KOPT-K1 (cell line): Measurements from ENCODE around the gene ADAMTS16.
"Not testable (repeated sequence)": the region's sequence is repeated elsewhere in the genome, so short reads cannot be mapped to it uniquely, and the experiment has no call there.

Source experiments
- H3K27ac ChIP-seq: fragments of 200-600 bp; sonication (generic); 2 replicates; pipeline ENCODE4 v1.5.1; 2016; ENCODE audit warnings: antibody characterized with exemption, mild to moderate bottlenecking, low read depth, low read length; ENCODE audit not compliant: poor library complexity, severe bottlenecking
- H3K36me3 ChIP-seq: fragments of 200-600 bp; sonication (generic); 2 replicates; pipeline ENCODE4 v1.5.1; 2017; ENCODE audit warnings: antibody characterized with exemption, mild to moderate bottlenecking, low read length, moderate library complexity; ENCODE audit not compliant: insufficient read depth
- H3K9me3 ChIP-seq: fragments of 200-600 bp; sonication (generic); 2 replicates; pipeline ENCODE4 v1.5.1; 2017; ENCODE audit warnings: antibody characterized with exemption, low read length, mild to moderate bottlenecking; ENCODE audit not compliant: insufficient read depth, poor library complexity, severe bottlenecking

Gene ADAMTS16

DNA sequence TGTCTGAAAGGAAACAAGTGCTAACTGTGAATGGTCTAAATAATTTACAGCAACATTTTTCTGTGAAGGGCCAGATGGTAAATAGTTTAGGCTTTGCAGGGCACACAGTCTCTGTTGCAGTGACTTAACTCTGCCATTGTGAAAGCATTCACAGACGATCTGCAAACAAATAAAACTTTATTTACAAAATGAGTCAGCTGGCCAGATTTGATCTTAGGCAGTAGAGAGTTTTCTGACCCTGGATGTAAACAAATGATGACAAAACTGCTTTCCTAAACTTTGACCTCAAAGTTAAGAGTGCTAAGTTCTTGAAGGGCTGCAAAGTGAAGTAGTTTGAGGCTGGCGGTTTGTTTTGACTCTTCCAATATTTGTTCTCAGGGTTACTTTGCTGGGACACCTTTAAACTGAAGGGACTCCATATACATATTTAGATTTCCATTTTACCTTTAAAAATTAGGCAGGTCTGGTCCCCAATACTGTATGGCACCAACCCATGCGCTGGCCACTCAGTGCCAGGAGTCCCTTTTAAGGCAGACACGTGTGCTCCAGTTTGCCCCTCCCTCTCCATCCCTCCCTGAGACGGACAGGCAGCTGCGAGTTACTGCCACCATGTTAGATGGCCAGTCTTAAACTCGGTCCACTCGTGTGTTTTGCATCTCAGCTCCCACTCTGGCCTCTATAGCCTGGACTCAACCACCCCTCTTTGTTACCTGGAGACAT lies 4.0 kb upstream of the ADAMTS16 start:
- Histone ChIP-seq H3K36me3 (no peaks in the 10 kb centered on the region), H3K27ac (no peak overlapping the region), H3K9me3 (no peaks in the 10 kb centered on the region)

- H3K27ac ChIP-seq, H3K9me3 ChIP-seq, H3K36me3 ChIP-seq: not testable (repeated sequence)
Measured at GRCh38 chr5:5137851-5138250, 2.3 kb upstream of the ADAMTS16 start.

DNA sequence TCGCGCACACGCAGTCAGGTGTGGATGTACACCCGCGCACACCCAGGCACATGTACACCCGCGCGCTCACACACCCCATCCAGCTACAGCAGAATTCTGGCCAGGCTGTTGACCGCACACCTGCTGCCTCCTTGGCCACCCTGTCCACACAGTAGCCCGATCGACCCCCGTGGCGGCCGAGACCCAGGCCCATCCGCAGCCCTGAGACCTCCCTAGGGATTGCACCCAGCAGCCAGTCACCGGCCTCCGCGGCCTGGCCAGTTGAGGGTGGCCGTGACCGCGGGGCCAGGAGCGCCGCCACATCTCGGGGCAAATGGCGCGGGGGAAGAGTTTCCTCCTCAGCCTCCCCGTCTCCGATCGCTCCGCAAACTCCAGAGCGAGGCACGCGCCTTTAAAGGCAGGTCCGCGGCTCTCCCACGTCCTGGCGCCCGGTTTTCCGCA lies 774 bp upstream of the ADAMTS16 start:
- no peak overlapping the region for H3K27ac ChIP-seq
- H3K9me3 ChIP-seq: no peaks in the 10 kb centered on the region
- no peaks in the 10 kb centered on the region for H3K36me3 ChIP-seq

DNA sequence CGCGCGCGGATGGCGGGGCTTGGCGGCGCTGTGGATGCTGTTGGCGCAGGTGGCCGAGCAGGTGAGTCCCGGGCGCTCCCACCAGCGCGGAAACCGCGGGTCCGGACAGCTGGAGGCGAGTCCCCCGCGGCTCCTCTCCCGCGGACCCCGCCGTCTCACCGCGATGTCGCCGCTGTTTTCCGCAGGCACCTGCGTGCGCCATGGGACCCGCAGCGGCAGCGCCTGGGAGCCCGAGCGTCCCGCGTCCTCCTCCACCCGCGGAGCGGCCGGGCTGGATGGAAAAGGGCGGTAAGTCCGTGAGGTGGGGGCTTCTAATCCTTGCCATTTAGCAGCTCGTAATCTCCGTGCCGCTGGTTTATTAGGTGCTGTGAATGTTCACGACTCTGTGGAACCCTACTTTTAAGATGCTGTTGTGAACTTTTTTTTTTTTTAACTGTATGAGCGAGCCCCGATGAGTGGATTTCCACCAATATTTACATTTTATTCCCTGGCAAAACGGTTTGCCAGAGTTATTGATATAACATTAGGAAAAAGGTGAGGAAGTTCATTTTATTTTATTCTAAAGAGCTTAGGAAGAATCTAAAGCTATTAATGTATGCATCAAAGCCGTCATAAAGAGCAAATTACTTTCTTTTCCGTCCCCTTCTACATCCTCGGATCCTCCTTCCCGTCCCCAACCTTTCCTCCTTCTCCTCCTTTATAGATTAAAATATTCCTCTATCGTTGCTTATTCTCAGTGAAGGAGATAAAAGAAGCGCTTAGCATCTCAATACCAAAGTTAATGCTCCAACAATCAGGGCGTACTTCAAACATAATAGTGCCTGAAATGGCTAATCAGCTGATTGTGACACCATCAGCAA lies 579 bp downstream of the ADAMTS16 start:
- Histone ChIP-seq H3K27ac (no peak overlapping the region), H3K9me3 (no peaks in the 10 kb centered on the region), H3K36me3 (no peaks in the 10 kb centered on the region)

DNA sequence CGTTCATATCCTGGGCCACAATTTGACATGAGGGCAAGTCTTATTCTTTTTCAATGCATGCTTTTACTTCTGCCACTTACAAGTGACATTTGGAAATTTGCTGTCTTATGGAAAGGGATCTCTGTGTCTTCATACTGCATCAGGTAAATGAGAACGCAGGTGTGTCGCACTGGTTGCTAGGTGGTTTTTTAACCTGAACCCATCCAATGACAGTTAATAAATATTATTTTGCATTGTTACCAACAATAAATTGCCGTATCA lies 1.1 kb downstream of the ADAMTS16 start:
- H3K9me3 ChIP-seq: no peaks in the 10 kb centered on the region
- H3K36me3 ChIP-seq: no peaks in the 10 kb centered on the region
- no peak overlapping the region for H3K27ac ChIP-seq

GRCh38 chr5:5141625-5142525 lies 1.7 kb downstream of the ADAMTS16 start:
- H3K36me3 ChIP-seq: no peaks in the 10 kb centered on the region
- H3K9me3 ChIP-seq: no peaks in the 10 kb centered on the region
- no peak overlapping the region for H3K27ac ChIP-seq

DNA sequence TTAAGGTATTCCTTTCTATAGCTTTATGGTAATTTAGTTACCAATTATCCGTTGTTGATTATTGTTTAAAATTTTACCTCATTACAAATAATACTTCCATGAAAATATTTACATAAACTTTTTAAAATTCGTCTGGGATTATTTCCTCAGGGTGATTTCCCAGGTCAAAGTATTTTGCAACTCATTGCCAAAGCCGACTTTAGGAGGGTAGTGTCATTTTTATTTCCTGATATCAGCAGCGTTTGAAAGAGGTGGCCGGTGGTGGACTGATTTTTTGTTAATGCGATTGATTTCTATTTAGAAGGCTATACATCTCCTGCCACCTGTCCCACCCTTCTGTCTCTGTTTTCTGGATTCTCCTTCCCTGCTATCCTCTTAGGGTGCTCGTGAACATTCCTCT lies 4.3 kb downstream of the ADAMTS16 start:
- Histone ChIP-seq H3K27ac (no peak overlapping the region), H3K36me3 (no peaks in the 10 kb centered on the region), H3K9me3 (no peaks in the 10 kb centered on the region)

GRCh38 chr5:5145651-5146529 lies 5.8 kb downstream of the ADAMTS16 start:
- H3K27ac ChIP-seq: no peak overlapping the region
- H3K36me3 ChIP-seq: no peaks in the 10 kb centered on the region

GRCh38 chr5:5146530-5147160 lies 6.5 kb downstream of the ADAMTS16 start:
- no peak overlapping the region for H3K27ac ChIP-seq
- H3K36me3 ChIP-seq: no peaks in the 10 kb centered on the region
- H3K9me3 ChIP-seq: peaks cover 9% of the 10 kb centered on the region

More at GRCh38 chr5:5145651-5146529, 5.8 kb downstream of the ADAMTS16 start:
- peaks cover 9% of the 10 kb centered on the region for H3K9me3 ChIP-seq

- Histone ChIP-seq H3K9me3 (peaks cover 9% of the 10 kb centered on the region), H3K27ac (no peak overlapping the region), H3K36me3 (no peaks in the 10 kb centered on the region)
Measured at GRCh38 chr5:5149154-5149553, 9.0 kb downstream of the ADAMTS16 start.

DNA sequence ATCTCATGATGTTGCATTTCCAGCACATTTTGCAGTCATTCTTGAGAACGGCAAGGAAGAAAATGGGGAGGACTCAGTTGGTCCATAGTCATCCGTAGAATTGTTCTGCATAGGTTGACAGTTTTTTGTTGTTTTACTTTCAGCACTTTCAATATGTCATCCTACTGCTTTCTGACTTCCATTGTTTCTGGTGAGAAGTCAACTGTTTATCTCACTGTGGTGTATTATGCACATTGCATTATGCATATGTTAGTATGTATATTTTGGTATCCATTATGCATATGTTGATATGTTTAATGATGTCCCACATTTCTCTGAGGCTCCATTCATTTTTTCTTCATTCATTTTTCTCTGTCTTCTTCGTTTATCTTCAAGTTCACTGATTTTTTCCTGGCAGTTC lies 10.5 kb downstream of the ADAMTS16 start:
- Histone ChIP-seq H3K36me3 (no peaks in the 10 kb centered on the region), H3K9me3 (peaks cover 9% of the 10 kb centered on the region), H3K27ac (no peak overlapping the region)

DNA sequence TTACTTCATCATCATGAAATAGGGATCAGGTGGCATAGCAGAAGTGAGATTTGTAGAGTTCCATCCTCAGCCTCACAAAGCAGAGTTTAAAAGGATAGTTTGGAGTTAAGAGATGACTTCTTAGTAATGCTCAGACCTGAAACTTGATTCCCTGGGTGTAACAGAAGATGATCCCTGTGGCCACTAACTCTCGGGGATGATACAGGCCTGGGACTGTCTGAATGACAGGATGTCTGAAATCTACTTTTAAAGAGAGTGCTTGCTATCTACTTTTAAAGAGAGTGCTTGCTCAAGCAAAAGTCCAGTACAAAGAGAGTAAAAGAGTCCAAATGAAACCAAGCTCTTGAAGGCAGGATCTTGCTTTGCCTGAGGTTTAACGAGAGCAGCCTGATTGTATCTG lies 14.6 kb downstream of the ADAMTS16 start:
- Histone ChIP-seq H3K36me3 (no peaks in the 10 kb centered on the region), H3K9me3 (peaks cover 9% of the 10 kb centered on the region), H3K27ac (no peak overlapping the region)

- Histone ChIP-seq H3K36me3 (no peaks in the 10 kb centered on the region), H3K27ac (no peak overlapping the region)
Measured at GRCh38 chr5:5155617-5156016, 15.5 kb downstream of the ADAMTS16 start.

GRCh38 chr5:5156471-5157082 lies 16.4 kb downstream of the ADAMTS16 start:
- H3K9me3 ChIP-seq: no peaks in the 10 kb centered on the region
- H3K27ac ChIP-seq: no peak overlapping the region
- no peaks in the 10 kb centered on the region for H3K36me3 ChIP-seq

More at GRCh38 chr5:5155617-5156016, 15.5 kb downstream of the ADAMTS16 start:
- peaks cover 3% of the 10 kb centered on the region for H3K9me3 ChIP-seq
